Neuronal stem cell (in vitro differentiated cells): Measurements from ENCODE around the gene MFSD6L.

Experiments
- DNase-seq: peaks from one replicate; pipeline ENCODE4 v3.0.0-alpha.2; 2013; ENCODE audit warnings: low spot score
- H2AFZ ChIP-seq: one replicate; pipeline ENCODE4 v1.6.1; 2013; ENCODE audit warnings: mild to moderate bottlenecking, low read length, inconsistent platforms
- H2AK5ac ChIP-seq: 2 replicates; pipeline ENCODE4 v1.6.1; 2013; ENCODE audit warnings: low read depth, mild to moderate bottlenecking, inconsistent platforms, low read length, moderate library complexity, mixed read lengths
- H2BK120ac ChIP-seq: 2 replicates; pipeline ENCODE4 v1.6.1; 2013; ENCODE audit warnings: low read depth, mild to moderate bottlenecking, inconsistent platforms, low read length, moderate library complexity, mixed read lengths
- H2BK12ac ChIP-seq: one replicate; pipeline ENCODE4 v1.6.1; 2013; ENCODE audit warnings: low read length, inconsistent platforms
- H2BK15ac ChIP-seq: 2 replicates; pipeline ENCODE4 v1.6.1; 2013; ENCODE audit warnings: mild to moderate bottlenecking, low read length, inconsistent platforms, mixed read lengths
- H2BK5ac ChIP-seq: one replicate; pipeline ENCODE4 v1.6.1; 2013; ENCODE audit warnings: inconsistent platforms, mild to moderate bottlenecking, low read length, moderate library complexity
- H3K14ac ChIP-seq: one replicate; pipeline ENCODE4 v1.6.1; 2013; ENCODE audit warnings: low read length, inconsistent platforms
- H3K18ac ChIP-seq: 2 replicates; pipeline ENCODE4 v1.6.1; 2013; ENCODE audit warnings: low read length, inconsistent platforms
- H3K23ac ChIP-seq: 2 replicates; pipeline ENCODE4 v1.6.1; 2013; ENCODE audit warnings: low read depth, mild to moderate bottlenecking, mixed read lengths, low read length, inconsistent platforms; ENCODE audit not compliant: poor library complexity
- H3K27ac ChIP-seq: replicated peaks from 3 replicates; pipeline ENCODE4 v1.5.1; 2013; ENCODE audit warnings: low read length, inconsistent platforms
- H3K27me3 ChIP-seq, 3 experiments: 2 replicates each; pipeline ENCODE4 v1.6.1; 2013; ENCODE audit warnings: low read length in 3 of 3, mild to moderate bottlenecking in 2 of 3, inconsistent platforms in 1 of 3, low read depth in 1 of 3, mixed read lengths in 1 of 3, moderate library complexity in 1 of 3; ENCODE audit not compliant: control insufficient read depth in 3 of 3, insufficient read depth in 3 of 3
- H3K36me3 ChIP-seq, 2 donors: replicated peaks in 1 of 2; 2 replicates each; pipeline ENCODE4 v1.6.1; 2013; ENCODE audit warnings: low read length in 2 of 2; ENCODE audit not compliant: control insufficient read depth in 2 of 2, insufficient read depth in 2 of 2
- H3K4ac ChIP-seq: 2 replicates; pipeline ENCODE4 v1.6.1; 2013; ENCODE audit warnings: inconsistent platforms, mild to moderate bottlenecking, low read length, moderate library complexity
- H3K4me1 ChIP-seq, 2 donors: 1 replicate in 1 of 2; 2 replicates in 1 of 2; pipeline ENCODE4 v1.6.1; 2013; ENCODE audit warnings: low read length in 2 of 2, low read depth in 1 of 2; ENCODE audit not compliant: control insufficient read depth in 2 of 2, insufficient read depth in 1 of 2
- H3K4me2 ChIP-seq: one replicate; pipeline ENCODE4 v1.6.1; 2013; ENCODE audit warnings: mild to moderate bottlenecking, low read length, inconsistent platforms; ENCODE audit not compliant: insufficient read depth, poor library complexity, severe bottlenecking
- H3K4me3 ChIP-seq, 2 donors: 2 replicates each; pipeline ENCODE4 v1.5.1; 2013; ENCODE audit warnings: low read length in 2 of 2, mild to moderate bottlenecking in 2 of 2, inconsistent platforms in 1 of 2, moderate library complexity in 1 of 2
- H3K79me1 ChIP-seq: one replicate; pipeline ENCODE4 v1.6.1; 2013; ENCODE audit warnings: low read depth, mild to moderate bottlenecking, inconsistent platforms, low read length, moderate library complexity
- H3K9ac ChIP-seq: one replicate; pipeline ENCODE4 v1.6.1; 2013; ENCODE audit warnings: mild to moderate bottlenecking, low read depth, low read length, inconsistent platforms; ENCODE audit not compliant: poor library complexity
- H3K9me3 ChIP-seq, 2 donors: replicated peaks in 1 of 2; 2 replicates each; pipeline versions ENCODE3 to v1.6.1; 2013; ENCODE audit warnings: low read length in 2 of 2, mild to moderate bottlenecking in 2 of 2, inconsistent platforms in 1 of 2, low read depth in 1 of 2, mixed read lengths in 1 of 2, moderate library complexity in 1 of 2; ENCODE audit not compliant: control insufficient read depth in 2 of 2, insufficient read depth in 1 of 2
- H4K8ac ChIP-seq: one replicate; pipeline ENCODE4 v1.6.1; 2013; ENCODE audit warnings: low read depth, mild to moderate bottlenecking, inconsistent platforms, low read length, moderate library complexity
- H4K91ac ChIP-seq: one replicate; pipeline ENCODE4 v1.6.1; 2013; ENCODE audit warnings: low read length, low read depth, mild to moderate bottlenecking, inconsistent platforms; ENCODE audit not compliant: poor library complexity
- WGBS, 2 donors: extraction: QIAGEN DNeasy Blood & Tissue Kit; methylation state at CpG; one replicate each; pipeline ENCODE4 v1.1.7; 2013; ENCODE audit warnings: missing lambda C conversion rate in 2 of 2, mixed read lengths in 1 of 2; ENCODE audit not compliant: insufficient read length in 2 of 2, insufficient replicate concordance in 1 of 2; ENCODE audit errors: extremely low coverage in 2 of 2; 5-methylcytosine and 5-hydroxymethylcytosine counted together

Gene MFSD6L

DNA sequence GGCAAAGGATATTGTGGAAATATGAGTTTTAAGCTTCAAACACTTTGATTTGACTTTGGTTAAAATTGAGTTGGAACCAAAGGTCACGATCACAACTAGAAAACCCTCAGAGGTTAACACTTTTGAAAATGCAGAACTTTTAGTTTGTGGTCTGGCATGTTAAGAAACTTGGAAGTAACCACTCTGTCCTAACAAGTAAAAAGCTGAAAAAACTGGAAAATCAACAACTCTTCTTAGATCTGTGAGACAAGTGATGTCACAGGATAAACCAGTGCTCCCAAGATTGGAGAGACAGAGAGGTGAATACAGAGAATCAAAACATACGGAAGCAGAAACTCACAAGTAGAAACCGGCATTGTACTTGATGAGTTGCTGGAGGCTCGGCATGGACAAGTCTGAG is 17.4 kb downstream of the MFSD6L start:
- H4K8ac ChIP-seq = no peak overlapping the region
- H3K18ac ChIP-seq = no peak overlapping the region
- no peak overlapping the region for H2AFZ ChIP-seq
- H3K4ac ChIP-seq = no peak overlapping the region
- DNase-seq = no peak
- H3K27me3 ChIP-seq = peaks cover 0 to under 1% (median 0%) of the 10 kb centered on the region in 3 experiments
- H2BK120ac ChIP-seq = no peak overlapping the region
- no peak overlapping the region for H3K14ac ChIP-seq
- H3K9me3 ChIP-seq = no peaks in the 10 kb centered on the region
- no peak overlapping the region for H4K91ac ChIP-seq
- H3K23ac ChIP-seq = no peak overlapping the region
- H3K27ac ChIP-seq = no peak overlapping the region
- no peaks in the 10 kb centered on the region for H3K36me3 ChIP-seq
- H3K4me1 ChIP-seq = no peaks in the 10 kb centered on the region
- WGBS, 2 donors = no CpG with 5 or more reads among the region's 4 CpGs
- H3K4me3 ChIP-seq = no peak overlapping the region
- no peak overlapping the region for H3K4me2 ChIP-seq
- no peaks in the 10 kb centered on the region for H3K79me1 ChIP-seq
- no peak overlapping the region for H2BK5ac ChIP-seq
- no peak overlapping the region for H3K9ac ChIP-seq
- H2BK15ac ChIP-seq = no peak overlapping the region
- H2BK12ac ChIP-seq = no peak overlapping the region
- no peak overlapping the region for H2AK5ac ChIP-seq

DNA sequence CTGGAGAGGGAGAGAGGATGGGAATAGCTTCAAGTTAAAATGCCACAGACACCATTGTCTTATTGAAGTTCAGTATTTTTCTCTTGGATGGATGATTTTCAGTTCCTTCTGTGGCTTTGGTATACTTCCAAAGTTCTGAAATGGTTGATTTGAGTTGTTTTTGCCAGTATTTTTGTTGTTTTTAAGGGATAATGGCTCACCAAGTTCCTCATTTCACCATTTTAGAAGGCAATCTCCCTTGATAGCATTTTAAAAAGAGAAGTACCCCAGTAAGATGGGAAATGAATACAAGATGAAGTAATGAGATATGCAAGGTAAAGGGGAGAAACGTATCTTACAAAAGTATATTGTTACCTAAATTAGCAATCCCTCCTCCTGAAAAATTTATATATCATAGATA is 22.3 kb downstream of the MFSD6L start:
- no peak overlapping the region for H2AK5ac ChIP-seq
- H3K9ac ChIP-seq = no peak overlapping the region
- H3K36me3 ChIP-seq = no peaks in the 10 kb centered on the region
- no peaks in the 10 kb centered on the region for H3K4me1 ChIP-seq
- DNase-seq = no peak
- no peak overlapping the region for H2BK5ac ChIP-seq
- H3K23ac ChIP-seq = no peak overlapping the region
- no peak overlapping the region for H4K8ac ChIP-seq
- H3K4me3 ChIP-seq = no peak overlapping the region
- H3K9me3 ChIP-seq = no peaks in the 10 kb centered on the region
- H3K14ac ChIP-seq = no peak overlapping the region
- no peak overlapping the region for H2BK15ac ChIP-seq
- no peak overlapping the region for H2BK120ac ChIP-seq
- H3K27me3 ChIP-seq = peaks cover 0 to 4% (median 0%) of the 10 kb centered on the region in 3 experiments
- no CpG with 5 or more reads among the region's 1 CpG for WGBS, 2 donors
- H3K27ac ChIP-seq = no peak overlapping the region
- H3K79me1 ChIP-seq = no peaks in the 10 kb centered on the region
- H3K4me2 ChIP-seq = no peak overlapping the region
- H3K4ac ChIP-seq = no peak overlapping the region
- H3K18ac ChIP-seq = no peak overlapping the region
- no peak overlapping the region for H4K91ac ChIP-seq
- H2AFZ ChIP-seq = no peak overlapping the region
- no peak overlapping the region for H2BK12ac ChIP-seq

DNA sequence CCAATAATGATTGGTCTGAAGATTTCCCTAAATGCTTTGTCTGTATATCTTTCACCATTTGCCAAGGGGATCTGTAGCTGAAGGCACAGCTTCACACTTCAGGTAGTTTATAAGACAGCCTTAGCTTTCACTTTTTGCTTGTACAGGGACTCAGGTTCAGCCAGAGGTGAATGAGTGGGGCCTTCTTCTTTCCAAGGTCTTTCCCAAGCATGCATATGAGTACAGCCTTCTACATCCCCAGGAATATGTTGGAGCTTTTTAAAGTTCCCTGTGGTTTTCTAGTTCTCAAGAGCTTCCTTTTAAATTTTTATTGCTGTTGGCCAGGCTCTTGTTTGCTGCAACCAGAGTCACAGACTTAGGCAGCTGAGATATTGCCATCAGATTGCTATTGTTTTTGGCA is 22.9 kb downstream of the MFSD6L start:
- Histone ChIP-seq H3K36me3 (no peaks in the 10 kb centered on the region), H3K4me3 (no peak overlapping the region), H2BK15ac (no peak overlapping the region), H3K23ac (no peak overlapping the region), H3K9ac (no peak overlapping the region), H3K4me1 (no peaks in the 10 kb centered on the region), H4K8ac (no peak overlapping the region), H3K27me3 (peaks cover 0 to 4% (median 0%) of the 10 kb centered on the region in 3 experiments), H2BK12ac (no peak overlapping the region), H2AFZ (no peak overlapping the region), H3K4ac (no peak overlapping the region), H3K18ac (no peak overlapping the region), H3K9me3 (no peaks in the 10 kb centered on the region), H3K27ac (no peak overlapping the region), H4K91ac (no peak overlapping the region), H3K79me1 (no peaks in the 10 kb centered on the region), H2AK5ac (no peak overlapping the region), H2BK120ac (no peak overlapping the region), H3K4me2 (no peak overlapping the region), H3K14ac (no peak overlapping the region), H2BK5ac (no peak overlapping the region)
- DNase-seq = no peak

DNA sequence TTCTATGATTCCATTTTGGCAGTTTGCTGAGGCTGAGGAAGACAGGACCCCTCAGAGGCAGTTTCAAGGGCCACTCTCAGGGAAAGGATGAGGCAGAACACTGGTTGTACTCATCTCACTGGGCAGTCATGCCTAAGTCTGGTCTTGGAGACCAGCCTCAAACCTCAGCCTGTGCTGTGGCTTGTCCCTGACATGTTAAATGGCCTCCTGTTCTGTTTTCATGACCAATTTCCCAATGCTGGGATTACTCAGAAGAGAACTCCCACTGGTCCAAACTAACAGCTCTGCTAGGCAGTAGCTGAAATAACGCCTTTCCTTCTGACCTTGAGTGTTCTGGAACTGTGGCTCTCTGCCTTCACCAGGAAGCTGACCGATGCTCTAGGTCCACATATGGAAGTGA is 32.4 kb downstream of the MFSD6L start:
- Histone ChIP-seq H3K4me2 (no peak overlapping the region), H3K79me1 (no peaks in the 10 kb centered on the region), H2BK15ac (no peak overlapping the region), H2AFZ (no peak overlapping the region), H3K27ac (no peak overlapping the region), H4K8ac (no peak overlapping the region), H2BK5ac (no peak overlapping the region), H2BK120ac (no peak overlapping the region), H3K4ac (no peak overlapping the region), H3K27me3 (peaks cover 0 to 9% (median 0%) of the 10 kb centered on the region in 3 experiments), H3K9ac (no peak overlapping the region), H3K9me3 (no peaks in the 10 kb centered on the region), H4K91ac (no peak overlapping the region), H2BK12ac (no peak overlapping the region), H3K36me3 (no peaks in the 10 kb centered on the region), H2AK5ac (no peak overlapping the region), H3K4me1 (no peaks in the 10 kb centered on the region), H3K23ac (no peak overlapping the region), H3K18ac (no peak overlapping the region), H3K14ac (no peak overlapping the region), H3K4me3 (no peak overlapping the region)
- no CpG with 5 or more reads among the region's 2 CpGs for WGBS, 2 donors
- no peak for DNase-seq
